ENCODE results near the gene GDA.

DNA sequence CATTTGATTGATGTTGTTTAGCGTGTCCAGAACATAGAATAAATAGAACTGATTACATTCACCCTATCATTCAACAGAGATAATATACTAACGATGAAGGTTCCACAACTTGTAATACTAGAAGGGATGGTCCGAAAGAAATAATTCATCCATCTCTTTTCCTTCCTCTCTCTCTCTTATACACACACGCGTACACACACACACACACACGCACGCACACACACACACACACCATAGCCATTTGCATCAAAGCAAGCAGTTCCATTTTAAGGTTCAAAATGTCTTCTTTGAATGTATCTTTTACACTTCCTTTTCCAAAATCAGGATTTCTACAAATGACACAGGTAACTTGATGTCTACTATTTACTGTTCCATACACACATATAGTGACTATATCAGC, 887 bp downstream of the GDA start:
- TF ChIP-seq, protein P1, sequence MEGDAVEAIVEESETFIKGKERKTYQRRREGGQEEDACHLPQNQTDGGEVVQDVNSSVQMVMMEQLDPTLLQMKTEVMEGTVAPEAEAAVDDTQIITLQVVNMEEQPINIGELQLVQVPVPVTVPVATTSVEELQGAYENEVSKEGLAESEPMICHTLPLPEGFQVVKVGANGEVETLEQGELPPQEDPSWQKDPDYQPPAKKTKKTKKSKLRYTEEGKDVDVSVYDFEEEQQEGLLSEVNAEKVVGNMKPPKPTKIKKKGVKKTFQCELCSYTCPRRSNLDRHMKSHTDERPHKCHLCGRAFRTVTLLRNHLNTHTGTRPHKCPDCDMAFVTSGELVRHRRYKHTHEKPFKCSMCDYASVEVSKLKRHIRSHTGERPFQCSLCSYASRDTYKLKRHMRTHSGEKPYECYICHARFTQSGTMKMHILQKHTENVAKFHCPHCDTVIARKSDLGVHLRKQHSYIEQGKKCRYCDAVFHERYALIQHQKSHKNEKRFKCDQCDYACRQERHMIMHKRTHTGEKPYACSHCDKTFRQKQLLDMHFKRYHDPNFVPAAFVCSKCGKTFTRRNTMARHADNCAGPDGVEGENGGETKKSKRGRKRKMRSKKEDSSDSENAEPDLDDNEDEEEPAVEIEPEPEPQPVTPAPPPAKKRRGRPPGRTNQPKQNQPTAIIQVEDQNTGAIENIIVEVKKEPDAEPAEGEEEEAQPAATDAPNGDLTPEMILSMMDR (conservative IDR thresholded peaks at IDR 0.05) = no peak
- TF ChIP-seq EZH2 (IDR thresholded peaks at IDR 0.05; ENCODE audit: low read depth) = no peak
